Neuron (in vitro differentiated cells): ENCODE measurements around the gene CYP2C9.

ENCODE experiments used
- H2AFZ ChIP-seq: one replicate; pipeline ENCODE4 v1.6.1; 2013; ENCODE audit warnings: low read depth, mild to moderate bottlenecking, inconsistent platforms, low read length, moderate library complexity
- H3K27me3 ChIP-seq: one replicate; pipeline ENCODE4 v1.6.1; 2013; ENCODE audit warnings: low read length; ENCODE audit not compliant: insufficient read depth
- H3K36me3 ChIP-seq: one replicate; pipeline ENCODE4 v1.6.1; 2013; ENCODE audit warnings: low read length; ENCODE audit not compliant: insufficient read depth
- H3K4me1 ChIP-seq: one replicate; pipeline ENCODE4 v1.6.1; 2013; ENCODE audit warnings: low read length; ENCODE audit not compliant: insufficient read depth
- H3K4me3 ChIP-seq: 2 replicates; pipeline ENCODE4 v1.5.1; 2013; ENCODE audit warnings: mild to moderate bottlenecking, low read length, moderate library complexity
- H3K9me3 ChIP-seq: one replicate; pipeline ENCODE4 v1.6.1; 2013; ENCODE audit warnings: low read length

The CYP2C9 gene

GRCh38 chr10:94989192-94989591 lies 50.7 kb downstream of the CYP2C9 start:
- Histone ChIP-seq H3K27me3 (no peaks in the 10 kb centered on the region), H2AFZ (no peak overlapping the region), H3K4me1 (no peaks in the 10 kb centered on the region), H3K36me3 (no peaks in the 10 kb centered on the region), H3K4me3 (no peak overlapping the region), H3K9me3 (no peaks in the 10 kb centered on the region)

GRCh38 chr10:94991243-94991888 lies 52.9 kb downstream of the CYP2C9 start:
- Histone ChIP-seq H3K9me3 (no peaks in the 10 kb centered on the region), H2AFZ (no peak overlapping the region), H3K4me1 (no peaks in the 10 kb centered on the region), H3K4me3 (no peak overlapping the region), H3K27me3 (no peaks in the 10 kb centered on the region), H3K36me3 (no peaks in the 10 kb centered on the region)

- Histone ChIP-seq H3K4me3 (no peak overlapping the region), H3K4me1 (no peaks in the 10 kb centered on the region), H3K36me3 (no peaks in the 10 kb centered on the region), H2AFZ (no peak overlapping the region), H3K9me3 (no peaks in the 10 kb centered on the region), H3K27me3 (no peaks in the 10 kb centered on the region)
These were observed 54.4 kb downstream of the CYP2C9 start for GRCh38 chr10:94992811-94993210.

GRCh38 chr10:94997741-94998174 lies 59.3 kb downstream of the CYP2C9 start:
- Histone ChIP-seq H3K4me3 (no peak overlapping the region), H2AFZ (no peak overlapping the region), H3K9me3 (no peaks in the 10 kb centered on the region), H3K4me1 (no peaks in the 10 kb centered on the region), H3K27me3 (no peaks in the 10 kb centered on the region), H3K36me3 (no peaks in the 10 kb centered on the region)

- Histone ChIP-seq H3K9me3 (no peaks in the 10 kb centered on the region), H3K4me3 (no peak overlapping the region), H2AFZ (no peak overlapping the region), H3K4me1 (no peaks in the 10 kb centered on the region), H3K36me3 (no peaks in the 10 kb centered on the region), H3K27me3 (no peaks in the 10 kb centered on the region)
These were observed 88.0 kb downstream of the CYP2C9 start for GRCh38 chr10:95026461-95026860.

GRCh38 chr10:95031656-95032055 lies 93.2 kb downstream of the CYP2C9 start:
- H2AFZ ChIP-seq: no peak overlapping the region
- no peaks in the 10 kb centered on the region for H3K36me3 ChIP-seq
- H3K27me3 ChIP-seq: no peaks in the 10 kb centered on the region
- H3K4me3 ChIP-seq: no peak overlapping the region
- no peaks in the 10 kb centered on the region for H3K4me1 ChIP-seq
- no peaks in the 10 kb centered on the region for H3K9me3 ChIP-seq

GRCh38 chr10:95034401-95034800 lies 95.9 kb downstream of the CYP2C9 start:
- Histone ChIP-seq H3K4me3 (no peak overlapping the region), H3K4me1 (no peaks in the 10 kb centered on the region), H2AFZ (no peak overlapping the region), H3K27me3 (no peaks in the 10 kb centered on the region), H3K36me3 (no peaks in the 10 kb centered on the region), H3K9me3 (no peaks in the 10 kb centered on the region)

- Histone ChIP-seq H3K4me3 (no peak overlapping the region), H3K36me3 (no peaks in the 10 kb centered on the region), H3K9me3 (no peaks in the 10 kb centered on the region), H3K27me3 (no peaks in the 10 kb centered on the region), H3K4me1 (no peaks in the 10 kb centered on the region), H2AFZ (no peak overlapping the region)
These were observed 97.2 kb downstream of the CYP2C9 start for GRCh38 chr10:95035332-95036295.

- H3K9me3 ChIP-seq: no peaks in the 10 kb centered on the region
- no peaks in the 10 kb centered on the region for H3K36me3 ChIP-seq
- H3K4me1 ChIP-seq: no peaks in the 10 kb centered on the region
- H3K4me3 ChIP-seq: no peak overlapping the region
- no peaks in the 10 kb centered on the region for H3K27me3 ChIP-seq
- no peak overlapping the region for H2AFZ ChIP-seq
These were observed 100.8 kb downstream of the CYP2C9 start for GRCh38 chr10:95039281-95039680.
